Keratinocyte (primary cell): Measurements from ENCODE around the gene STEAP3. TPM values are rescaled to one million over a fixed set of nuclear protein-coding genes. Genes with fewer than 3 reads are reported as not detected.

Source experiments
- DNase-seq: peaks from one replicate; pipeline ENCODE4 v3.0.0-alpha.2; 2011; ENCODE audit warnings: low read depth, missing footprints, low spot score
- FAIRE-seq: peaks from 2 replicates; lab custom pipeline; 2011; peaks lifted over from hg19 to GRCh38; lab: Jason Lieb, UNC
- H2AFZ ChIP-seq: 2 replicates; pipeline ENCODE4 v1.6.0; 2012; ENCODE audit warnings: low read length, control low read depth, inconsistent platforms; ENCODE audit not compliant: control insufficient read depth
- H3K27ac ChIP-seq: 2 replicates; pipeline ENCODE4 v1.5.1; 2011; ENCODE audit warnings: low read length; ENCODE audit not compliant: control insufficient read depth, insufficient read depth
- H3K27me3 ChIP-seq: 3 replicates; pipeline ENCODE4 v1.6.0; 2011; ENCODE audit warnings: low read length; ENCODE audit not compliant: control insufficient read depth, insufficient read depth; ENCODE audit errors: extremely low read depth
- H3K36me3 ChIP-seq, 2 experiments: 2 replicates in 1 of 2; 3 replicates in 1 of 2; pipeline ENCODE4 v1.5.1; 2011; ENCODE audit warnings: low read length in 2 of 2, mild to moderate bottlenecking in 1 of 2; ENCODE audit not compliant: control insufficient read depth in 2 of 2, insufficient read depth in 2 of 2; ENCODE audit errors: extremely low read depth in 1 of 2
- H3K4me1 ChIP-seq: 3 replicates; pipeline ENCODE4 v1.5.1; 2011; ENCODE audit warnings: low read length; ENCODE audit not compliant: control insufficient read depth, insufficient read depth; ENCODE audit errors: extremely low read depth
- H3K4me2 ChIP-seq: 3 replicates; pipeline ENCODE4 v1.6.0; 2011; ENCODE audit warnings: low read depth, low read length; ENCODE audit not compliant: control insufficient read depth, insufficient read depth; ENCODE audit errors: extremely low read depth
- H3K4me3 ChIP-seq, 3 experiments: fragments of 200-600 bp in 1 of 3; sonication (generic) in 1 of 3; 2 replicates in 2 of 3; 3 replicates in 1 of 3; pipeline ENCODE4 v1.5.1; 2011 to 2016; ENCODE audit warnings: low read length in 3 of 3, mild to moderate bottlenecking in 3 of 3, control low read depth in 2 of 3, inconsistent platforms in 1 of 3, low read depth in 1 of 3, mixed read lengths in 1 of 3, mixed run types in 1 of 3, moderate library complexity in 1 of 3; ENCODE audit not compliant: control insufficient read depth in 2 of 3, insufficient read depth in 2 of 3; ENCODE audit errors: extremely low read depth in 1 of 3
- H3K79me2 ChIP-seq: 2 replicates; pipeline ENCODE4 v1.6.0; 2012; ENCODE audit warnings: low read length; ENCODE audit not compliant: control insufficient read depth, insufficient read depth
- H3K9ac ChIP-seq: 3 replicates; pipeline ENCODE4 v1.6.0; 2011; ENCODE audit warnings: low read length; ENCODE audit not compliant: control insufficient read depth, insufficient read depth; ENCODE audit errors: extremely low read depth
- H3K9me1 ChIP-seq: 3 replicates; pipeline ENCODE4 v1.6.0; 2011; ENCODE audit warnings: low read length; ENCODE audit not compliant: control insufficient read depth, insufficient read depth; ENCODE audit errors: extremely low read depth
- H3K9me3 ChIP-seq: 2 replicates; pipeline ENCODE4 v1.5.1; 2012; ENCODE audit warnings: low read depth, low read length; ENCODE audit not compliant: control insufficient read depth
- H4K20me1 ChIP-seq: 3 replicates; pipeline ENCODE4 v1.6.0; 2011; ENCODE audit warnings: low read length; ENCODE audit not compliant: control insufficient read depth, insufficient read depth; ENCODE audit errors: extremely low read depth
- CTCF ChIP-seq, 3 experiments: IDR thresholded peaks in 1 of 3; conservative IDR thresholded peaks in 1 of 3; optimal IDR thresholded peaks in 1 of 3; 2 replicates in 2 of 3; 3 replicates in 1 of 3; pipeline versions ENCODE3 to v1.5.1; 2011; ENCODE audit warnings: low read length in 3 of 3, mild to moderate bottlenecking in 3 of 3, moderate library complexity in 2 of 3, control low read depth in 1 of 3, inconsistent platforms in 1 of 3; ENCODE audit not compliant: insufficient read depth in 2 of 3; ENCODE audit errors: extremely low read depth in 1 of 3
- EZH2 ChIP-seq: IDR thresholded peaks from one replicate; pipeline ENCODE4 v1.6.1; 2012; ENCODE audit warnings: inconsistent platforms, mild to moderate bottlenecking, low read length, moderate library complexity
- dilution Hi-C: fragments of 300-500 bp; cut with MboI; formaldehyde crosslinking; loops from one replicate; pipeline ENCODE4 v1.7.0; 2020; ENCODE audit warnings: low sequenced_read_pairs; ENCODE audit not compliant: extremely low pct_ligation_motif_present
- polyA plus RNA-seq, 5 experiments: library from polyadenylated mRNA; depleted of rRNA in 3 of 5; stranded (reverse) in 3 of 5; stranded (forward) in 1 of 5; unstranded in 1 of 5; fragments of >200 nt; gene quantifications; 1 replicate in 1 of 5; 2 replicates in 3 of 5; 3 replicates in 1 of 5; pipeline versions ENCODE4 v1.2.1 to v1.2.3, GENCODE V29; 2011 to 2012; ENCODE audit warnings: missing spikeins in 2 of 5, low read depth in 1 of 5, low replicate concordance in 1 of 5

The STEAP3 gene
- polyA plus RNA-seq, 1 donor (not counting 4 experiments of a cell fraction or from before 2014, with no cell fraction given), result 19.9 TPM

GRCh38 chr2:119184512-119184911, 39.1 kb upstream of the STEAP3 start:
- H3K9me3 ChIP-seq, result no peaks in the 10 kb centered on the region

GRCh38 chr2:119190321-119191111, 33.1 kb upstream of the STEAP3 start:
- TF ChIP-seq CTCF (optimal IDR thresholded peaks at IDR 0.05 in 1 of 3, IDR thresholded peaks at IDR 0.05 in 1 of 3, conservative IDR thresholded peaks at IDR 0.05 in 1 of 3; ENCODE audit: extremely low read depth in 1 of 3, insufficient read depth in 2 of 3, low read length in 3 of 3), result no peak
- no peak for TF ChIP-seq EZH2
- no peak overlapping the region for H3K4me2 ChIP-seq
- dilution Hi-C loops, result no loop called here
- no peak overlapping the region for H3K4me3 ChIP-seq
- H3K27ac ChIP-seq, result no peak overlapping the region
- no peaks in the 10 kb centered on the region for H3K9me1 ChIP-seq
- no peak overlapping the region for H2AFZ ChIP-seq
- no peaks in the 10 kb centered on the region for H3K27me3 ChIP-seq
- no peaks in the 10 kb centered on the region for H3K79me2 ChIP-seq
- H3K9ac ChIP-seq, result no peak overlapping the region
- H3K4me1 ChIP-seq, result no peaks in the 10 kb centered on the region
- DNase-seq (no peak), FAIRE-seq (no peak)
- H3K36me3 ChIP-seq, result no peaks in the 10 kb centered on the region
- no peaks in the 10 kb centered on the region for H4K20me1 ChIP-seq
- H3K9me3 ChIP-seq, result no peaks in the 10 kb centered on the region

More at GRCh38 chr2:119184512-119184911, 39.1 kb upstream of the STEAP3 start:
- no peaks in the 10 kb centered on the region for H3K36me3 ChIP-seq
- H3K4me3 ChIP-seq, result no peak overlapping the region
- no peak overlapping the region for H3K27ac ChIP-seq
- peaks cover 5% of the 10 kb centered on the region for H3K4me1 ChIP-seq
- no peak overlapping the region for H2AFZ ChIP-seq
- dilution Hi-C loops, result no loop called here
- no peaks in the 10 kb centered on the region for H3K79me2 ChIP-seq
- DNase-seq (no peak), FAIRE-seq (no peak)
- H3K27me3 ChIP-seq, result no peaks in the 10 kb centered on the region
- H4K20me1 ChIP-seq, result no peaks in the 10 kb centered on the region
- H3K4me2 ChIP-seq, result no peak overlapping the region
- H3K9ac ChIP-seq, result no peak overlapping the region
- H3K9me1 ChIP-seq, result no peaks in the 10 kb centered on the region
- no peak for TF ChIP-seq EZH2
- TF ChIP-seq CTCF (optimal IDR thresholded peaks at IDR 0.05 in 1 of 3, IDR thresholded peaks at IDR 0.05 in 1 of 3, conservative IDR thresholded peaks at IDR 0.05 in 1 of 3; ENCODE audit: extremely low read depth in 1 of 3, insufficient read depth in 2 of 3, low read length in 3 of 3), result no peak
